ENCODE data around the gene EPB41L1.

- no peak for TF ChIP-seq ATF3 (IDR thresholded peaks at IDR 0.05)
- no peak for TF ChIP-seq EZH2 (IDR thresholded peaks at IDR 0.05)
- TF ChIP-seq CBX3 (IDR thresholded peaks at IDR 0.05; ENCODE audit: low read depth): no peak
- TF ChIP-seq MAX (IDR thresholded peaks at IDR 0.05): no peak
- TF ChIP-seq CTCF (IDR thresholded peaks at IDR 0.05 in 2 of 3, conservative IDR thresholded peaks at IDR 0.05 in 1 of 3; ENCODE audit: borderline replicate concordance in 1 of 3, insufficient read depth in 1 of 3, low read depth in 2 of 3, low read length in 2 of 3): no peak
- no peak for TF ChIP-seq REST (IDR thresholded peaks at IDR 0.05; ENCODE audit: low read depth)
- TF ChIP-seq YY1 (IDR thresholded peaks at IDR 0.05; ENCODE audit: extremely low read depth, insufficient replicate concordance, low read depth, low read length): no peak
- TF ChIP-seq POLR2A (IDR thresholded peaks at IDR 0.05; ENCODE audit: borderline replicate concordance, extremely low read depth, insufficient read depth, insufficient read length): no peak
- TF ChIP-seq ZNF274 (IDR thresholded peaks at IDR 0.05; ENCODE audit: low read depth, low read length): no peak
Measured at GRCh38 chr20:36236786-36237121, 82.2 kb downstream of the EPB41L1 start.
